Glomerular visceral epithelial cell (primary cell): ENCODE results near the gene INSIG2.

Source experiments
- DNase-seq: peaks from one replicate; pipeline ENCODE4 v3.0.0-alpha.2; 2016; ENCODE audit errors: extremely low spot score

Gene INSIG2

GRCh38 chr2:118098307-118099030, 10.2 kb downstream of the INSIG2 start:
- DNase-seq: no peak

DNA sequence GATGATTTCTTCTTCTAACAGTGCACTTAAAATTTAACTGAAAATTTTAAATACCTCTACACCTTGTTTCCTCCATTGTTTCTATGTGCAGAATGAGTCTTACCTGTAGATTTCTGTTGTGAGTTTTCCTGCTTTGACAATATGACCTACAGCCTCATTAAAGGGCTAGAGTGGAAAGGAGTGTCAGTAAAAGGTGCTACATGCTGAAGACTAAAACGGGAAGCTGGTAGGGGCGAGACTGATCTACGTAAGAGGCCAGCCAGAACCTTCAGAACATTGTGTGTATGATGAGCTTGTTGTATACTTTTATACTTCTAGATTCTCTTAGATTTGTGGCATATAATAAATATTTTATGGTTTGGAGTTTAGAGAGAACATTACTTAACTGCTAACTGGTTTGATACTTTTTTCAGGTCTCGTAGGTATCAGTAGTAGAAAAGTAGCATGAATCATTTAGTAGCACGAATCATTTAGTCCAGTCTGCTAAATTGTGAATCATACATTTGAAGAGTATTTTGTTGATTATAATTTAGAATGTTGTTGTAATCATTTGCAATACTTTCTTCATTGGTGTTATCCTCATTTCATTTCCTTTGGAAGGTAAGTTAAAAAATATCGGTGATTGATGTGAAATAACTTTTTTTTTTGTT, 14.3 kb downstream of the INSIG2 start:
- DNase-seq: no peak

DNA sequence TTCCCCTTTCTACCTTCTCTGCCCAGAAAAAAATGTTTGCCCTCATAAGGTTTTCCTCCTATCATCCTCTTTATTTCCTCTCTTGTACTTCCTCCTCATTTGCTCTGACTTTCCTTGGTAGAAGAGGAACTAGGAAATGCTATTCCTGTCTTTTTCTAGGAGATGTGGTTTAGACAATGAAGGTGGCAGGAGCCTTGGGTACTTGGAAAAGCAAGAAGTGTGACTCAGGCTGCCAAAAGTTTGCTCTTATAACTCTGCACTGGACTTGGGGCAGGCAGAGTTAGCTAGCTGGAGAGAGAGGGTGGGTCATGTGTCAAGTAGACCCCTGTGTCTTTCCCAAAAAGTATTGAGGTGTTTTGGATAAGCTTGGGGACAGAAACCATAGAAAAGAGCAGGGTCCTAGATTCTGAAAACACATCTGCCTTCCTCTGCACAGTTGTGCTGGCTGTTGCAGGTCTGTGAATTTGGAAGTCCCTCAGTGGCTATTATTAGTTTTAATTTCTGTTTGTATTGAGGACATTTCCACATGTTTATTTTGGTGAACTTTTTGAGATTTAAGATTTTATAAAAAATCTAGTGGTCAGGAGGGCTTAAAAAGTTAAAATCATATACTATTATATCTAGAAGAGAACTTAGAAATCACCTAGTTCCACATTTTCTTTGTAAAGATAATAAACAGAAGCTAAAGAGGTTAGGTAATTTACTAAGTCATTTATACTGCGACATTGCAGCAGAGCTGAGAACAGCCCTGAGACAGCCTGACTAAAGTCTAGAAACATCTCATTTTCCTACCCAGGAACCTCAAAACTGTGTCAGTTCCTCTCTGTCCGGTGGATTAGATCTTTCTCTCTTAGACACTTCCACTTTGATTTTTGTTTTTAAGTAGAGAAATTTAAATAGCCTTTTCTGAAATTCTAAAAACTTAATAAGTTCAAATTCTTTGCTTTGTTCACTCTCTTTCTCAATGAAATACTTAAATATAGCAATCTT, 16.0 kb downstream of the INSIG2 start:
- no peak for DNase-seq

DNA sequence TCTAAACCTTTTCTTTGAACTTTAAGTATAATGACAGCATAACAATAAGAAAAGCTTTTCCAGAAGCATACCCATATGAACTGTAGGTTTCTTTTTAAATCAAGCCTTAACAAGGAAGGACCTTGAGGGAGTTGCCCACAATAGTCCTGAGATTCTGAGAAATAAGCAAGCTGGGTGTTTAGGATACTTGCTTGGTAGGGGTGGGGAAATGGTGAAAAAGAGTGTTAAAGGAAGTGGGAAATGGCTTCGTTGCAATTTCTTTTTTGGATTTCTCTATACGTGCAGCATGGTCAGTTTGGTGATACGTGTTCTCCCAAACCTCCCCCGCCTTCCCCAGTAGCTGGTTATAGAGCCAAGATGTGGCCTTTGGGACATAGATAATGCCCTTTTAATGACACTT, 17.2 kb downstream of the INSIG2 start:
- no peak for DNase-seq

DNA sequence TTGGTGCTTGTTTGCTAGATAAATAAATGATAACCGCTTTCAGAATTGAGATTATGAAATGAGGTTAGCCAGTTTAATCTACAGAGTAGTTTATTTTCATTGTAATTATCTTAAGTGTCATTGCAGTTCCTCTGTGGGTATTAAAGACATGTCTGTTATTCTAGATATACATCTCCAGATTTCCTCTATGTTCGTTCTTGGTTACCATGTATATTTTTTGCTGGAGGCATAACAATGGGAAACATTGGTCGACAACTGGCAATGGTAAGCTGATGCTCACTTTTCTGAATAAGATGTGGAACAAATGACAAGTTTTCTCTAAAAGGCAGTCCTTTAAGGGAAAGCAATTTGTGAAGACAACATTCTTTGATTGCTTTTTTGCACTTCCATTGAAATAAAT, 18.7 kb downstream of the INSIG2 start:
- DNase-seq: no peak

- DNase-seq: no peak
These were observed 22.0 kb downstream of the INSIG2 start for GRCh38 chr2:118110310-118110709.

DNA sequence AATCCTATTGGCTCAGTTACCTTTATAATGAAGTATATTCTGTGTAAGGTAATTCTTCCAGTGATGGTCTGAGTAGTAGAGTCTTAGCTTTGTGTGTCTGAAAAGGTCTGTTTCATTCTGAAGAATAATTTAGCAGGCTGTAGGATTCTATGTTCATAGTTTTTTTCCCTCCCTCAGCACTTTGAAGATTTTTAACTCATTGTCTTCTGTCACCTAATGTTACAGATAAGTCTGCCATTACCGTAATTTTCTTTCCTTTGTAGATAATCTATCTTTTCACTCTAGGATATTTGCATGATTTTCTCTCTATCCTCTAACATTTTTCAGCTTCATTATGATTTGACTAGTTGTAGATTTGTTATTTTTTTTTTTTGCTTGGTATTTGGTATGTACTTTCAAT, 22.7 kb downstream of the INSIG2 start:
- no peak for DNase-seq

GRCh38 chr2:118112771-118113334, 24.6 kb downstream of the INSIG2 start:
- peak; percentile 63 for DNase-seq

GRCh38 chr2:118114863-118115262, 26.6 kb downstream of the INSIG2 start:
- DNase-seq: no peak

- DNase-seq: no peak
These were observed 27.5 kb downstream of the INSIG2 start for GRCh38 chr2:118115761-118116160.

DNA sequence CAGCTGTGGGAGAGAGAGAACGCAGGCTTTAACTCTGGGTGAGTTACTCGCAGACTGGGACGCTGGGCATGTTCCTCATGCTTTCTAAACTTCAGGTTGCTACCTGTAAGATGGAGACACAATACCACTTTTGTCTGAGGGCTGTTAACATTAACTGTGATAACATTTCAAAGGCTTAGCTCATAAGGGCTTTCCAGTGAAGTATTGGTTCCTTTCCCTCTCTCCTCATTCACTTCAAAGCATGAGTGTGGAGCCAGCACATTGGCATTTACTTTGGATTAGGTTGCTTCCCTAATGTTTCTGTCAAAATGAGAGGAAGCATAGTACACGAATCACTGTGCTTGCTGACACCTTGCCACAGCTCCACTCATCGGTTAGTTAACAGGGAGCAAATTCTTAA, 30.2 kb downstream of the INSIG2 start:
- no peak for DNase-seq

GRCh38 chr2:118119158-118119727, 31.0 kb downstream of the INSIG2 start:
- DNase-seq: no peak

DNA sequence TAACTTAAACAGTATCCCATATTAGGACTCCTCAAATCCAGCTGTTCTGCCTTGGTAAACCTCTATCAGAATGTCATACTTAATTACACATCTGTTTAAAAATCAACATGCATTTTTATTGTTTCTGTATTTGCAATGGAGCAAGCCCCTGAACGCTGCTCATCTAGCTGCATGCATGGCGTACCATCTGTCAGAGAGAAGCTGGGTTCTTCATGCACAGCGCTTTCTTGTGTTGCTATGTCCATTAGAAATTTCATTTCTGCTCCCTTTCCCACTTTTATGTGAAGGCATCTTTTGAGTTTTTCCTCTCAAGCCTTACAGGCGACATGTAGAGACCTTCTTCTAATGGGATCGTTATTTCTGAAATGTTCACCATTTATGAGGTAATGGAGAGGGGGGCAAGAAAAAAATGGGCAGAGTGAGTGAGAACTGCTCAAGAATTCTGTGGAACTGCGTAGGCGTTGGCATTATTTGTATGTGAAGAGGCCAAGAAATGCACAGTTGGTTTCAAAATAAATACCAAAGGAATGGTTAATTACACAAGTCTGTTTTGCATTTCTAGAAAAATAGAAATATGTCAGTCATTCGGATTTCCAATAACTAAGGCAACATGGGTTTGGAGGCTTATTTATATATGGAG, 31.6 kb downstream of the INSIG2 start:
- no peak for DNase-seq

DNA sequence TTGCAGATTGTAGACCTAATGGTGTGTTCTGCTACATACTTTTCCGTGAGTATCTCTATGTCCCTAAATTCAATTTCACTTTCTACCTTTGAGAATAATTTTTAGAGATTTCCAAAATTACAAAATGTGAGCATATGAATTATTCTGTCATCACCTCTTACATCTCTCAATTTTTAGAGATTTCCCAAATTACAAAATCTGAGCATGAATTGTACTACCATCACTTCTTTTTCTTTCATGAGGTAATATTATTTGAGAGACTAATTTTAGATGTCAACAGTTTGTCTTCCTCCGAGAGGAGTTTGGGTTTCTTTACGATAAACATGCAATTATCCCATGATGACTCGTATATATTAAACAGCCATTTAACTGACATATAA, 32.1 kb downstream of the INSIG2 start:
- DNase-seq: no peak

GRCh38 chr2:118121101-118121500, 32.8 kb downstream of the INSIG2 start:
- DNase-seq: no peak

GRCh38 chr2:118121986-118122524, 33.8 kb downstream of the INSIG2 start:
- no peak for DNase-seq

DNA sequence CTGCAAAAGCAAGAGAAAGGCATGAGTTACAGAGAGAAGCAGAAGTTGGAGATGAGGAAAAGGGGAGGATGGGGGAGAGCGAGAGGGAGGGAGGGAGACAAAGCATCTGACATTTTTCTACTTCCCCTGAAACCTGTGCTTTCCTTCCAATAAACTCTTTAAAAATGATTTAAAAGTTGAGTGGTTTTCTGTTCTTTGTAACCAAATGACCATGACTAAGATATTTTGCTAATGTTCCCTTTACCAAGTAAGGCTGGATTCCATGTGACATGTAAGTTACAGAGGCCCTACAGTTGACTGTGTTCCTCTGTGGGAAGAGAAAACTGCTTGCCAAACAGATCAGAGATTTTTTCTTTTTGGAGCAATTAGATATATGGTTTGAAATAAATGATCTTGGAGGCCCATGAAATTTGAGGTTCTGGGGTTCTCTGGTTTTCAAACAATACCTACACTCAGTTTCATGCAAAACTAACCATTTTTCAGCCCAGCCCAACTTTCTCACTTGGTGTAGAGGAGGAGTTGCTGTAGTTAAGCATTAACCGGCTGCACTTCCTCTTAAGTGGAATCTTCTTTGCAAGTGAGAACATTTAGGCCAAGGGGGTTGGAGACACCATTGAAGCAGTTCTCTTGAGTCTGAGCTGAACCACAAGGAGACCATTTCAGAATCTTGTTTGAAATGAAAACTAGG, 34.5 kb downstream of the INSIG2 start:
- peak; percentile 62 for DNase-seq

- DNase-seq: peak; percentile 61
These were observed 35.4 kb downstream of the INSIG2 start for GRCh38 chr2:118123561-118124232.

DNA sequence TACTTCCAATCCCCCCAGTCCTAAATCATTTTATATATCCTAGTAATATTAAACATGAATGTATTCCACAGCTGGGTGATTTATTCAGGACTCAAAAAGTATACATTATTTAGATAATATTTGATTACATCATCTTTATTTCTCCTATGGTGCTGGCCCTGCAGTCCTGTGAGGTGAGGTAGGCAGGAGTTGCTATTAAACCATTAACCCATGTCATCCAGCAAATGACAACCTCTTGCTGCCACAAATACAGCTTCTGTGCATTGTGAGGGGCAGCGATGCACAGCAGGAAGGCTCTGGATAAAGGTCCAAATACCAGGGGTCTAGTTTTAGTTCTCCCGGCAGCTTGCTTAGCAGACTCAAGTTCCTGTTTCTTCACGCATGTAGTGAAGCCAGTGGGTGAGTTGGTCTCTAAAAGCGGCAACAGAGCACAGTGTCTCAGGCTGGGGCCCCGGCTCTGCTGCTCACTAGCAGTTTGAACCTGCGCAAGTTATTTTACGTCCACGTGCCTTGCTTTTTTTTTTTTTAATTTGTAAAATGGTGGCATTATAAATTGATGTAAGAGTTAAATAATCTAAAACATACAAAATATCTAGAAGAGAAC, 36.1 kb downstream of the INSIG2 start:
- peak; percentile 31 for DNase-seq
